Hepatocyte (in vitro differentiated cells): Measurements from ENCODE around the gene STRA6. TPM values are rescaled to one million over a fixed set of nuclear protein-coding genes. Genes with fewer than 3 reads are reported as not detected.

Experiments
- DNase-seq: peaks from one replicate; pipeline ENCODE4 v3.0.0-alpha.2; 2016; ENCODE audit warnings: low spot score
- H2AFZ ChIP-seq: fragments of 200-600 bp; sonication (generic); 2 replicates; pipeline ENCODE4 v1.6.0; 2016; ENCODE audit warnings: antibody characterized with exemption, mild to moderate bottlenecking
- H3K27ac ChIP-seq: fragments of 200-600 bp; sonication (generic); 2 replicates; pipeline ENCODE4 v1.5.1; 2016; ENCODE audit warnings: mild to moderate bottlenecking
- H3K27me3 ChIP-seq: fragments of 200-600 bp; sonication (generic); 2 replicates; pipeline ENCODE4 v1.6.1; 2016
- H3K36me3 ChIP-seq: fragments of 200-600 bp; sonication (generic); replicated peaks from 2 replicates; pipeline ENCODE4 v1.5.1; 2016; ENCODE audit warnings: low read depth; ENCODE audit not compliant: insufficient read depth
- H3K4me1 ChIP-seq: fragments of 200-600 bp; sonication (generic); 2 replicates; pipeline ENCODE4 v1.5.1; 2016; ENCODE audit warnings: mild to moderate bottlenecking, moderate library complexity; ENCODE audit not compliant: insufficient read depth
- H3K4me2 ChIP-seq: fragments of 200-600 bp; sonication (generic); 2 replicates; pipeline ENCODE4 v1.6.0; 2016
- H3K4me3 ChIP-seq: fragments of 200-600 bp; sonication (generic); 2 replicates; pipeline ENCODE4 v1.5.1; 2016; ENCODE audit warnings: mild to moderate bottlenecking
- H3K79me2 ChIP-seq: fragments of 200-600 bp; sonication (generic); 2 replicates; pipeline ENCODE4 v1.6.0; 2017; ENCODE audit warnings: mild to moderate bottlenecking
- H3K9me2 ChIP-seq: fragments of 200-600 bp; sonication (generic); replicated peaks from 2 replicates; pipeline ENCODE4 v1.6.0; 2017; ENCODE audit warnings: mild to moderate bottlenecking; ENCODE audit not compliant: insufficient read depth
- H3K9me3 ChIP-seq: fragments of 200-600 bp; sonication (generic); 2 replicates; pipeline ENCODE4 v1.5.1; 2016; ENCODE audit warnings: low read depth, mild to moderate bottlenecking
- H4K20me1 ChIP-seq: fragments of 200-600 bp; sonication (generic); 2 replicates; pipeline ENCODE4 v1.6.0; 2016; ENCODE audit warnings: mild to moderate bottlenecking; ENCODE audit not compliant: insufficient read depth, poor library complexity, severe bottlenecking
- CTCF ChIP-seq: fragments of 200-600 bp; sonication (generic); IDR thresholded peaks from 2 replicates; pipeline ENCODE4 v1.5.1; 2016; ENCODE audit warnings: antibody characterized with exemption, mild to moderate bottlenecking; ENCODE audit not compliant: poor library complexity
- EZH2 ChIP-seq: fragments of 200-600 bp; sonication (generic); IDR thresholded peaks from 2 replicates; pipeline ENCODE4 v1.6.1; 2016; ENCODE audit warnings: antibody characterized with exemption, mild to moderate bottlenecking, borderline replicate concordance
- EZH2phosphoT487 ChIP-seq: fragments of 200-600 bp; sonication (generic); IDR thresholded peaks from one replicate; pipeline ENCODE4 v1.6.1; 2018; ENCODE audit warnings: antibody characterized with exemption, mild to moderate bottlenecking, low read depth, moderate library complexity; ENCODE audit not compliant: unreplicated experiment, severe bottlenecking
- WGBS: methylation state at CpG from one replicate; pipeline ENCODE4 v1.1.6; 2016; ENCODE audit warnings: low lambda C conversion rate; ENCODE audit errors: missing lambda C conversion rate; 5-methylcytosine and 5-hydroxymethylcytosine counted together
- polyA plus RNA-seq: library from polyadenylated mRNA; unstranded; fragments of >200 nt; fragmentation: Nextera tagmentation; extraction: Ambion mirVana; gene quantifications from 2 replicates; pipeline ENCODE4 v1.2.1, GENCODE V29; 2016
- total RNA-seq: library from RNA; depleted of rRNA; stranded (reverse); fragments of >200 nt; gene quantifications from 2 replicates; pipeline ENCODE4 v1.2.3, GENCODE V29; 2014

The STRA6 gene
- total and polyA plus RNA-seq, 2 experiments from 2014 or later: 31.5 to 37.1 TPM

DNA sequence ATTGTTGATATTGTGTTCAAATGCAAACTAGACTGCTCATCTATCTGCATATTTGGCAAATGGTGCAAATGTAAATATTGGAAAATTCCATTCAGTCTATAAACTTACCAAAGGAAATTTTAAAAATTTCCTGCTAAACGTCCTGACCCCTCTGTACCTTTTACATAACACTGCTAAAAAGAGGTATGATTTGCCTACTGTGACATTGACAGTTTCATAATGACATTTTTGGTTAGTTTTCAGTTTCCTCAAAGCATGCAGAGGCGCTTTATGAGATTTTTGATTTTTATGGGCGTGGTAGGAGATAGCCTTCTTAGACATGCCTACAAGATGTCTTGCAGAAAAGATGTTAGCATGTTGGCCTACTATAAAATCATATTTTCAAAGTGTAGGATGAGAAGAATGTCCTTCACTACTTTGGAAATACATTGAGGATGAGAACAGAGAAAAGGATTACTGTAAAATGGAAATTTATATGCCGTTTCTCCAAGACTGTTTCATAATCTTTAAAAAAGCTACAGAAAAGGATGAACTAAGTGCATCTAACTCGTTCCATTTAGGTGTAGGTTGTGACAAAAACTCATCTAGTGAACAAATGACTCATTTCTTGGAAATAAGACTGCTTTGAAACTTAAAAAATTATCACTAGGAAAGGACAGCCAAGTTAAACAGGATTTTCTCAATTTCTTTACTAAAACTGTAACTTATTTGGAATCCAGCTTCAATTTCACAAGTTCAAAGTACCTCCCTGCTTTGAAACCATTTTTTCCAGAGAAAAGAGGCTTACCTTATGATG is 43.5 kb downstream of the STRA6 start:
- no peaks in the 10 kb centered on the region for H3K9me3 ChIP-seq
- H3K79me2 ChIP-seq: no peaks in the 10 kb centered on the region
- 78% methylated on average over 5 of the region's 5 CpGs for WGBS
- H3K27ac ChIP-seq: no peak overlapping the region
- no peak for DNase-seq
- H3K27me3 ChIP-seq: no peaks in the 10 kb centered on the region
- H3K9me2 ChIP-seq: no peaks in the 10 kb centered on the region
- no peak overlapping the region for H3K4me2 ChIP-seq
- no peak for TF ChIP-seq EZH2phosphoT487
- TF ChIP-seq EZH2: no peak
- no peak for TF ChIP-seq CTCF
- H2AFZ ChIP-seq: no peak overlapping the region
- peaks cover 19% of the 10 kb centered on the region for H3K4me1 ChIP-seq
- H3K36me3 ChIP-seq: no peaks in the 10 kb centered on the region
- H4K20me1 ChIP-seq: no peaks in the 10 kb centered on the region
- no peak overlapping the region for H3K4me3 ChIP-seq

DNA sequence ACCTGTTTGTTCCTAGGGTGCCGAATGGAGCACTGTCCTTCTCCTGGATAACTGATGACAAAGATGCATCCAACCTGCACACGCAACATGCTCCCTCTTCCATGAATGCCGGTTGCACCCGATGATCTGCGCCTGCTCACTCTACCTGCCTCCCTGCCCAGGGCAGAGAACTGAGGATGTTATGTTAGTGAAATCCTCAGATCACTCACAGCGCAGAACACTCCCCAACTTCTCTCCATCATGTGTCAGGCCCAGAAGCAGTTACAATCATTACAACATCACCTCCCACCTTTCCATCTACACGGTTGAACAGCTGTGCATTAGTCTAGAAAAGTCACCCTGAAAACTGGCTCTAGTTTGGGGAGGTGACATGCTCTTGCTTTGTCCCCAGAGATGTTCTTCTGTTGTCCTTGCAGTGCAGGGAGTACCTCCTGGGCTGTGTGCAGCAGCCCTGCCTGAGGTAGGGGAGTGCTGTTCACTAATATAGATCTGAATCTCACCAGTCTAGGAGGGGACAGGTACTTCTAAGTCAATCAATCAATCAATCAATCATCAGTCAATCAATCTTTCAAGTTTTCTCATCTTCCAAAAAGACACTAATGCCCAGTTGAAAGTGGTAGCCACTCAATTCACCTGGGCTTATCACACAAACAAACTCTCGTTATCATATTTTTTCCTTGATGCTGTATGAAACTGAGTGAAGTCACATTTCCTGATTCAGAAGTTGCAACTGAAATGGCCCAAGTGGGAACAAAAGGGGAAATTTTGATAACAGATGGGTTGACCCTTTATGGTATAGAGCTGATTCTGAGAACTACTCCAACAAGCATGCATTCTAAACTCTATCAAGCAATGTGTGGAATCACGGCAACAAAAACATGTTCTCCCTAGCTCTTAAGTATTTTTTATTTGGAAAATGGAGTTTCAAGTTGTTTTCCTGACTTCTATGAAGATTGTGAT is 44.4 kb downstream of the STRA6 start:
- H4K20me1 ChIP-seq: no peaks in the 10 kb centered on the region
- H3K36me3 ChIP-seq: no peaks in the 10 kb centered on the region
- H3K4me1 ChIP-seq: peaks cover 19% of the 10 kb centered on the region
- TF ChIP-seq EZH2 (no peak), CTCF (no peak), EZH2phosphoT487 (no peak)
- DNase-seq: no peak
- 91% methylated on average over 9 of the region's 9 CpGs for WGBS
- H3K9me3 ChIP-seq: no peaks in the 10 kb centered on the region
- no peak overlapping the region for H3K4me2 ChIP-seq
- H3K27me3 ChIP-seq: no peaks in the 10 kb centered on the region
- H3K27ac ChIP-seq: no peak overlapping the region
- H3K9me2 ChIP-seq: no peaks in the 10 kb centered on the region
- H3K4me3 ChIP-seq: no peak overlapping the region
- H2AFZ ChIP-seq: no peak overlapping the region
- no peaks in the 10 kb centered on the region for H3K79me2 ChIP-seq

- H3K4me3 ChIP-seq: no peak overlapping the region
- no peaks in the 10 kb centered on the region for H3K79me2 ChIP-seq
- H3K36me3 ChIP-seq: no peaks in the 10 kb centered on the region
- TF ChIP-seq EZH2phosphoT487 (no peak), CTCF (no peak), EZH2 (no peak)
- H3K4me1 ChIP-seq: peaks cover 19% of the 10 kb centered on the region
- no peak overlapping the region for H2AFZ ChIP-seq
- H3K9me3 ChIP-seq: no peaks in the 10 kb centered on the region
- 18% methylated on average over 7 of the region's 7 CpGs for WGBS
- H4K20me1 ChIP-seq: no peaks in the 10 kb centered on the region
- H3K27me3 ChIP-seq: no peaks in the 10 kb centered on the region
- no peak overlapping the region for H3K4me2 ChIP-seq
- H3K27ac ChIP-seq: peak overlapping the region; percentile 53
- H3K9me2 ChIP-seq: no peaks in the 10 kb centered on the region
- no peak for DNase-seq
These were observed 45.7 kb downstream of the STRA6 start for GRCh38 chr15:74156678-74157411.
